Thyroid gland (tissue), 4 donors: ENCODE measurements around the gene KCNIP3.

Experiments used
- CTCF ChIP-seq, 6 experiments: fragments of 200-600 bp in 3 of 6; fragments of 450-650 bp in 3 of 6; sonication (generic) in 3 of 6; IDR thresholded peaks; one replicate each; pipeline ENCODE4 v1.5.1; 2016 to 2019; ENCODE audit warnings: antibody characterized with exemption in 6 of 6, mild to moderate bottlenecking in 2 of 6, inconsistent platforms in 1 of 6, moderate library complexity in 1 of 6
- POLR2A ChIP-seq, 2 donors: fragments of 450-650 bp; IDR thresholded peaks; one replicate each; pipeline ENCODE4 v1.6.1; 2017; ENCODE audit warnings: antibody characterized with exemption in 2 of 2, mild to moderate bottlenecking in 2 of 2, moderate library complexity in 1 of 2

DNA sequence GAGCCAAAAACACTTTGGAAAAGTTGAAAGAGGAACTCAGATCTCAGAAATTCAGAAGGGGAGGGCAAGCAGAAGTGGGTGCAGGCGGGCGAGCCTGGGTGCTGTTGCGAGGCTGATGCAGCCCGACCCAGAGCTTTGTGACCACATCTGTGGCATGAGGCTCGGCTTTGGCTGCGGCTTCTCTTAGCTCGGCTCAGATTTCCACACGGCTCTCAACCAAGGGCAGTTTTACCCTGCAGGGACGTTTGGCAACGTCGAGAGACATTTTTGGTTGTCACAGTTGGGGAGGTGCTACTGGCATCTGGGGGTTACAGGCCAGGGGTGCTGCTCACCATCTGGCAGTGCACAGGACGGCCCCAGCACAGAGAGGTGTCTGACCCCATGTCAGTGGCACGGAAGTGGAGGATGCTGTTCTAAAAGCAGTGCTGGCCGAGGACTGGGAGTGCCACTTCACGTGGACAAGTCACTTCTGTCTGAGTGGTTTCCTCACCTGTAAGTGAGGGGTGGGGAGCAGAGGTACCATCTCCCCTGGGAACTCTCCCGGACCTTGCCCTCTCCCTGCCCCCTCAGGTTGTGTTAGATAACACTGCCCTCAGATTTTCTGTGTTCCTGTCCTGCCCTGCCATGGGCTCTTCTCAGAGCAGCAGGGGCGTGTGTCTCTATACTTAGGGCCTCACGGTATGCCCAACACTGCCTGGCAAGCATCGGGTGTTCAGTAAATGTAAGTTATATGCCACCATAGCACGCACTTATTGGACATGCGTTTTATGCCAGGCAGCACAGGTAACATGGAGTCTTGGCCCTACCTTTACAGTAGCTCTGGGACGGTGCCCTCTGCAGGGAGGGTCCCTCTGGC is 56.7 kb downstream of the KCNIP3 start:
- TF ChIP-seq CTCF (IDR thresholded peaks at IDR 0.05), result no peak
- no peak for TF ChIP-seq POLR2A (IDR thresholded peaks at IDR 0.05)
